HCEC 1CT (cell line): ENCODE data around the gene SMG9.

Experiments
- DNase-seq: peaks from one replicate; pipeline ENCODE4 v3.0.0-alpha.2; 2017

Gene SMG9

DNA sequence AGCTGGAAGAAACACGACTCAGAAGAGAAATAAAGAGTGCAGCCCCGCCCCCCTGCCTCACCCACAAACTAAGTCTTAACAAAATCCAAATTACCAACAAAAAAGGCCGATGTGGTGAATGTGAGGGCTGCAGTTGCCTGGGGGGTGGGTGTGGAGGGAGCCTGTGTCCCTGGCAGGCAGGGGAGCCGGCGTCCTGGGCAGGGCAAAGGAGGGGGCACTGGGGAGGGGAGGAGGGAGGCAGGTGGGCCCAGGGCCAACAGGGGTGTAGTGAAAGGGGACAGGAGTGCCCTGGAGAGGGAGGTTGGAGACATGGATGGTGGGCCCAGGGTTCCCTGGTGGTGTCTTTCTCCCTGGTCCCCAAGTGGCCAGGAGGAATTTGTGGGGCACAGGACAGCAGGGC is 34.8 kb downstream of the SMG9 start:
- DNase-seq: no peak

DNA sequence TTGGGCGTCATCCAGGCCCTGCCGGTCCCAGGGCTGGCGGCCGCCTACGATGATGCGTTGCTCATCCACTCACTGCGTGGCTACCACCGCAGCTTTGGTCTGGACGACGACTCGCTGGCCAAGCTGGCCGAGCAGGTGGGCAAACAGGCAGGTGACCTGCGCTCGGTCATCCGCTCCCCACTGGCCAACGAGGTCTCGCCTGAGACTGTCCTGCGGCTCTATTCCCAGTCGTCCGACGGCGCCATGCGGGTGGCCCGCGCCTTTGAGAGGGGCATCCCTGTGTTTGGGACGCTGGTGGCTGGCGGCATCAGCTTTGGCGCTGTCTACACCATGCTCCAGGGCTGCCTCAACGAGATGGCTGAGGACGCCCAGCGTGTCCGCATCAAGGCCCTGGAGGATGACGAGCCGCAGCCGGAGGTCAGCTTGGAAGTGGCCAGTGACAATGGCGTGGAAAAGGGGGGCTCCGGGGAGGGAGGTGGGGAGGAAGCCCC is 35.3 kb downstream of the SMG9 start:
- DNase-seq: no peak

DNA sequence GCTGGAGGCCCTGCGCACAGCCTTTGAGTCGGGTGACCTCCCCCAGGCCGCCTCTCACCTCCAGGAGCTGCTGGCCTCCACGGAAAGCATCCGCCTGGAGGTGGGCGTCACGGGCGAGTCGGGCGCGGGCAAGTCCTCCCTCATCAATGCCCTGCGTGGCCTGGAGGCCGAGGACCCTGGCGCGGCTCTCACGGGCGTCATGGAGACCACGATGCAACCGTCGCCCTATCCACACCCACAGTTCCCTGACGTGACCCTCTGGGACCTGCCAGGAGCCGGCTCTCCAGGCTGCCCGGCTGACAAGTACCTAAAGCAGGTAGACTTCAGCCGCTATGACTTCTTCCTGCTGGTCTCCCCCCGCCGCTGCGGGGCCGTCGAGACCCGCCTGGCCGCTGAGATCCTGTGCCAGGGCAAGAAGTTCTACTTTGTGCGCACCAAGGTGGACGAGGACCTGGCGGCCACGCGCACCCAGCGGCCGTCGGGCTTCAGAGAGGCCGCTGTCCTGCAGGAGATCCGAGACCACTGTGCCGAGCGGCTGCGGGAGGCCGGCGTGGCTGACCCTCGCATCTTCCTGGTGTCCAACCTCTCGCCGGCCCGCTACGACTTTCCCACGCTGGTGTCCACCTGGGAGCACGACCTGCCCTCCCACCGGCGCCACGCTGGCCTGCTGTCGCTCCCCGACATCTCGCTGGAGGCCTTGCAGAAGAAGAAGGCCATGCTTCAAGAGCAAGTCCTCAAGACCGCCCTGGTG is 36.0 kb downstream of the SMG9 start:
- no peak for DNase-seq

DNA sequence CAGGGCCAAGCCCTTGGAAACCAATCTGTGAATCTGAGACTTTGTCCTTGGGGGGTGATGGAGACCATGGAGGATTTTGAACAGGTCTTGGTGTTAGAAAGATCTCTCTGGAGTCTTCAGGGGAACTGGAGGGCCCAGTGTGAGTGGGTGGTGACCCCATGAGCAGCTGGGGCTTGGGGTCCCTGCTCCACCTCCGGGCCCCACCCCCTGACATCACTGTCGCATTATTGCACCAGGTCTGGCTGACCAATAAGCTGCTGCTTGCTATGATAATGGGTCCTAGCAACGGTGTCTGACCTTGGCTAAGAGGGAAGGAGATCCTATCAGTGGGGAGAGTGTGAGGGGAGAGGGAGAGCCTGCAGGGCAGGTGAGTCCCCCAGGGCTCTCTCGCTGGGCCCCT is 39.0 kb downstream of the SMG9 start, which contains the start of gene IRGC:
IRGC (plus strand) TSS at position 301 of the 400 bp plus-strand sequence. CDS start 2,483 bp downstream, outside the sequence.
- no peak for DNase-seq

DNA sequence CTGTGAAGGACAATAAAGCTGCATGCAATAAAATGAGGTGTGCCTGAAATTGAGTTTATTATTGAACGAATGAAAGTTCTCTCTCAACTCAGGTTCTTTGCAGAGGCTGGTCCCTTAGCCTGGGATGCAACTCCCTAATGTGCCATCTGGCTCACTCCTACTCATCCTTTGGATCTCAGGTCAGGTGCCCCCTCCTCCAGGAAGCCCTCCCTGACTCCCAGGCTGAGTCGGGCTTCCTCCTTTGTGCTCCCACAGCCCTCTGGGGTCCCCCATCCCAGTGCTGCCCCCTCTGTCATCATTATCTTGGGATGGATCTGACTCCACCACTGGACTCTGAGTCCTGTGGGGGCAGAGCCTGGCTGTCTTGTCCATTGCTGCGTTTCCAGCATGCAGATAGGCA is 41.6 kb downstream of the SMG9 start:
- no peak for DNase-seq

DNA sequence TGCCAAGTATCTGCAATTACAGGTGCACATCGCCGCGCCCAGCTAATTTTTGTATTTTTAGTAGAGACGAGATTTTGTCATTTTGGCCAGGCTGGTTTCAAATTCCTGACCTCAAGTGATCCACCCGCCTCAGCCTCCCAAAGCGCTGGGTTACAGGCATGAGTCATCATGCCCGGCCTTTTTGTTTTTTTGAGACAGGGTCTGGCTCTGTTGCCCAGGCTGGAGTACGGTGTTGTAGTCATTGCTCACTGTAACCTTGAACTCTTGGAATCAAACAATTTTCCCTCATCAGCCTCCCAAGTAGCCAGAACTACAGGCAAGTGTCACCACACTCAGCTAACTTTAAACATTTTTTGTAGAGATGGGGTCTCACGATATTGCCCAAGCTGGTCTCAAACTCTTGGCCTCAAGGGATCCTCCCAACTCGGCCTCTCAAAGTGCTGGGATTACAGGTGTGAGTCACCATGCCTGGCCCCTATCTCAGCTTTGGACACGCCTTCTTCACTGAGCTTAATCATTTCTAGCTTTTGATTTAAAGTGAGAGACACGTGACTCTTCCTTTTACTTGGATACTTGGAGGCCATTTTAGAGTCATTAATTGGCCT is 42.9 kb downstream of the SMG9 start:
- DNase-seq: peak; percentile 32

DNA sequence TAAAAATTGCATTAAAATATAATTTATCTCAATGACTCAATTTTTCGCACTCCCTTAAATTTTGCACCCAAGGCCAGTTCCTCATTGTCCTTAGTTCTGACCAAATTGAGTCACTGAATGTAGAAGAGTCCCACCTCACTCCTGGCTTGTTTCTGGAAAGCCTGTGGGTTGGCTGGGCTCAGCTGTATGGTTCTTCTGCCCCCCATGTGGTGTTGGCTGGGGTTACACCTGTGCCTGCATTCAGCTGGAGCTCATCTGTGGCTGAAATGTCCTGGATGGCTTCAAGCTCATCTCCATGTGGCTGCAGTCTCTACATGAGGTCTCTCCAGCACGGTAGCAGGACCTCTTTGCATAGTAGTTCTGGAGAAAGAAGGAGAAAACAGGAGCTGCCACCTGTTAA is 46.0 kb downstream of the SMG9 start:
- no peak for DNase-seq

DNA sequence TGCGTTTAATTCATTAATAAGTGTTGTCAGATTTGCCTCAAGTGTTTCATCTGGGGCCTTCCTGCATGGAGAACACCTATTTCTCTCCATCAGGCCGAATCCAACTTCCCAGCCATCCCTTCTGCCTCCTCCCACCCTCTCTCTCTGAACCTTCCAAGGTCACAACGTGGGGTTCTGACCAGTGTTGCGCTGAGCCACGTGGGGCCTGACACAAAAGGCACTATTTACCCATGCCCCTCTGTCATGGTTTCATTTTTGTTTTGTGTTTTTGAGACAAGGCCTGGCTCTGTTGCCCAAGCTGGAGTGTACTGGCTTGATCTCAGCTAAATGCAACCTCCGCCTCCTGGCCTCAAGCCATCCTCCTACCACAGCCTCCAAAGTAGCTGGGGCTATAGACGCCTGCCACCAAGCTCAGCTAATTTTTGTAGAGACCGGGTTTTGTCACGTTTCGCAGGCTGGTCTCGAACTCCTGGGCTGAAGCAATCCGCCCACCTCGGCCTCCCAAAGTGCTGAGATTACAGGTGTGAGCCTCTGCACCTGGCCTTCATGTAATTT is 47.5 kb downstream of the SMG9 start:
- no peak for DNase-seq

DNA sequence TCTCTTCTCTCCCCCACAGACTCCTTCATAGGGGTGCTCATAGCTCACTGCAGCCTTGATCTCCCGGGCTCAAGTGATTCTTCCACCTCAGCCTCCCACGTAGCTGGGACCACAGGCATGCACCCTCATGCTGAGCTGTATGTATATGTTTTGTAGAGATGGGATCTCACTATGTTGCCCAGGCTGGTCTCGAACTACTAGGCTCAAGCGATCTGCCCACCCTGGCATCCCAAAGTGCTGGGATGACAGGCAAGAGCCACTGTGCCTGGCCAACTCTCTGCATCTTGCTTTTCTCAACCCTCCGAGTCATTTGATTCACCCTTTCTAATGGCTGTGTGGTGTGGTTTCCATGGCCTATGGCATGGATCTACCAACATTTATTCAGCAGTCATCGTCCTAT is 49.0 kb downstream of the SMG9 start:
- no peak for DNase-seq

DNA sequence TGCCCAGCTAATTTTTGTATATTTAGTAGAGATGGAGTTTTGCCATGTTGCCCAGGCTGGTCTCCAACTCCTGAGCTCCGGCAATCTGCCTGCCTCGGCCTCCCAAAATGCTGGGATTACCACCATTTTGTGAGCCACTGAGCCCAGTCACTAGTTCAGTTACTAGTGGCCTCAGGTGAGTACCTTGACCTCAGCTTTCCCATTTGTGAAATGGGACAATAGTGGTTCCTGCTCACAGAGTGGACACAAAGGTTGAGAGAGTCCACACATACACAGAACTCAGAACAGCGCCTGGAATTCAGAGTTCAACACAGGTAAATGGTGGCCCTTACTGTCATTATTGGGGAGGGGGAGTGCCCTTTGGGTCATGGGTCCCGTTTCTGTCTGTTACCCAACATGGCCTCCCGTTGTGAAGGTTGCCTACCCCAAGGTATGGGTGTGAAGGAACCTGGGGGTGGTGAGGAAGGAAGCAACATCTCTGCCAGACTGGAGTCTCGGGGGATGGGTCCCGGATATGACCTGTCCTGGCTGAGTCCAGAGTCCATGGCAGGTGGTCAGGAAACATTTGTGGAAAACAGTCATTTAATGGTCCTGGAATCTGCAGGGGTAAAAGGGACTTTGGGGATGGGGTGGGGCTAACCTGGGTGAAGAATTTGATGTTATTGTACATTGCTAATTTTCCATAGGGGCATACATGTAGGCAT is 50.6 kb downstream of the SMG9 start:
- DNase-seq: no peak

DNA sequence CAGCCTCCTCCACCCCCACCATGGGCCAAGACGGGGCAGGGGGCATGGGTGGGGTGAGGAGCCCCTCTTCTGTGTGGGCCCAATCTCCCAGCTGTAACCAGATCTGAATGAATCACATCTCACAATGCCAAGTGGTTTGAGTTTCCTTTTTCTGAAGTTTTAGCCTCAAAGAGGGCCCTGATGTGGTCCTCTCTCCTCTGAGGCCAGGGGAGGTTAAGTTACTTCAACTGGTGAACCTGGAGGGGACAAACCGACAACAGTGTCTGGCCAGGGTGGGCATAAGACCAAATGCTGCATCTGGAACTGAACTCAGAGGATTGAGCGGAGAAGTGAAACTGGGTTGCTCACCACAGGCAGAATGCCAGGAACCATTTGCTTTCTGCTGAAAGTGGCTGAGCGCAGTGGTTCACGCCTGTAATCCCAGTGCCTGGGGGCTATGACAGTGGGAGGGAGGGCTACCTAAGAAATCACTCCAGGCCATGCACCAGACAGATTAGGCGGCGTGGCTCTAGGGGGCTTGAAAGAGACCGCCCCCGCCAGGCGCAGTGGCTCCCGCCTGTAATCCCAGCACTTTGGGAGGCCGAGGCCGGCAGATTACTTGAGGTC is 54.3 kb downstream of the SMG9 start:
- DNase-seq: peak; percentile 57

DNA sequence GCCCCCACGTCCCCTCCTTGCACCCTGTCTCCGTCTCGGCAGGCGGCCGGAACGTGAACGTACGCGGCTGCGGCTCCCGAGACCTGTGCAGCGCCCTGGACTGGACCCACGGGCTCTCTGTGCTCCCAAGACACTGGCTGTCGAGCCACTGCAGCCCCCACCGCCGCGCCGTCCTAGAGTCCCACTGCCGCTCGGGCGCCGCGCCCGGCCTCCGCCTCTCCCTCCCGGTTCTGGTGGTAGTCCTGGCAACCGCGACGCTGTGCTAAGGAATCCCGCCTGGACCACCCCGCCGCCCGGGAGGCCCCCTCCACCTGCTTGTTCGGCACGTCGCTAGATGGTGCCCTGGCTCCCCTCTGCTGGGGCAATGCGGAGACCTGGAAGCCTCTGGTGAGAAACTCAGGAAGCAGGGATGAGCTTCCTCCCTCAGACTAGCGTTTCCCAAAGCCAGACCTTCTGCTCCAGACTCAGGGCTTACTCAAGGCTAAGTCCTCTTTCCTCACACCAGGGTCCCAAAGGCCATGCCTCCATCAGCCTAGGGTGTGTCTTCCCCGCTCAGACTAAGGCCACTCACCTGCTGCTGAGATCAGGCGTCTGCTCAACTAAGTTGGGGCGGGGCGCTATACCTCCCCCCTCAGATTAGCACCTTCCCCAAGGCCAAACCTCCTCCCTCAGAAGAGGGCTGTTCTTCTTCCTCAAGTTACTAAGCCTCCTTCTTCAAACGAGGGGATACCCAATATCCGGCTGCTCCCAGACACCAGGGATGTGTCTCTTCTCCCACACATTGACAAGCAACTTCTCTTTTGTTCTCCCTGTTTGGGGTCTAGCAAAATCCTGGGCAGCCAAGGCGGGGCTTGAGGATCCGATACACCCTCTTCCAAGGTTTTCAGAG is 55.0 kb downstream of the SMG9 start:
- peak; percentile 20 for DNase-seq

DNA sequence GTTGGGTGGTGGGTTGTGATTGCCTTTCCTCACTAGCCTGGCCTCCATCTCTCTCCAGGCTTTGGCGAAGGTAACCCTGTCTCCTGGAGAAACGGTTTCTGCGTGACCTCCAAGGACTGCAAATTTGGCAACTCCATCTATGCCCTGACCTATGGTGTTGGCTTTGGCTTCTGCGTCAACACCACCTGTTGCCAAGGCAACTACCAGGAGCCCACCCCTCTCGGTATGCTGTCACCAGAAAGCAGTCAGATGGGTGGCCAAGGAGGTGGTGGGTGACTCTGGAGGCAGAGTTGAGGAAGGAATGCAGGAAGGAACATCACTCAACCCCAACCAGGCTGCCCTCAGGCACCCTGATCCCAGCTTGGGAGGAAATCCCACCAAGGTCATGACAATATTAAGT is 57.5 kb downstream of the SMG9 start:
- no peak for DNase-seq

DNA sequence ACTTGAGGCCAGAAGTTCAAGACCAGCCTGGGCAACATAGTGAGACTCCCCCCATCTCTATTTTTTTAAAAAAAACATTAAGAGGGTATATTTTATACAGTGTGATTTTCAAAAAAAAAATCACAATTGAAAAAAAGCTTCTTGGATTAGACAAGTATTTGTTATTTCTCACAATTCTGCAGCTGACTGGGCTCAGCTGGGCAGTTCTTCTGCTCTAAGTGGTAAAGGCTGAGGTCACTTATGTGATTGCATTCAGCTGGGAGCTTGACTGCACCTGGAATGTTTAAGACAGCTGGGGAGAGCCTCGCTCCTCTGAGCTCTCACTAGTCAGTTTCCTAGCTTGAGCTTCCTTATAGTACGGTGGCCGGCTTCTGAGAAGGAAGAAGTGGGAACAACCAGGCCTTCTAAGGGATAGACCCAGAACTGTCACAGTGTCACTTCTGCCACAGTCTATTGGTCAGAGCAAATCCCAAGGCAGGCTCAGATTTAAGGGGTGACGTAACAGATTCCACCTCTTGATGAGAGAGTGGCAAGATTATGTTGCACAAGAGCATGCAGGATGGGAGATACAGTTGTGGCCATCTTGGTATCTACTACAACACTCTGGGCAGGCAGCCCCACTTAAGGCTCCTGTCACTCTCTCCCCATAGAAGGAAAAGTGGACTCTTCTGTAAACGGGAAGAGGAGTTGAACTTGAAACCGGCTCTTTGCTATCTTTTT is 58.6 kb downstream of the SMG9 start:
- no peak for DNase-seq

DNA sequence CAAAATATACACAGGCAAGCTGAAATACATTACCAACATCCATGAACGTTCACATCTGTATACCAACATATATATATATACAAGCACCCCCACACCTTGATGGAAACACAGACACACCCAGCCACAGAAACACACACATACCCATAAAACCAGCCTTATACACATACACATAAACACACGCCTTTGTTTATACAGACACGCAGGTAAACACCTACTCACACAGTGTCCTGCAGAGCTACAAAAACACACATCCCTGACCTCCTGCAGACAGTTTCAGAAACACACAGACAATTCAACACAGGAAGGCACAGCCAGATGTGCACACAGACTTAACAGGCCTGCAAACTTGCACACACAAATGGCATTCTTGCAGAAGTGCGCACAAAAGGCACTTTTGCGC is 60.2 kb downstream of the SMG9 start:
- DNase-seq: no peak

DNA sequence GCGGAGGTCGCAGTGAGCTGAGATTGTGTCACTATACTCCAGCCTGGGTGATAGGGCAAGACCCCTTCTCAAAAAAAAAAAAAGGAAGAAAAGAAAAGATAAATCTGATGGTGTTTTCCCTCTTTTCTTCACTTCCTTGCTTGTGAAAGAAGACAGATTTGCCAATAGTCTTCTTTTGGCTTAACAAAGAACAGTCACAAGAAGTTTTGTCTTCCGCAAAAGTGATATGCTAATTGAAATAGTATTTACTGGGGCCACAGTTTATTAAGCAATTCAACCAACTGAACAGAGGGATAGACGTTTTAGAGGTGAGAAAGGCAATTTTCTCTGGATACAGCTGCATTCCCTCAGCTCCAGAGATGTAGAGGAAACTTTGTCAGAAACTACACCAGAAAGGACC is 61.9 kb downstream of the SMG9 start:
- no peak for DNase-seq

DNA sequence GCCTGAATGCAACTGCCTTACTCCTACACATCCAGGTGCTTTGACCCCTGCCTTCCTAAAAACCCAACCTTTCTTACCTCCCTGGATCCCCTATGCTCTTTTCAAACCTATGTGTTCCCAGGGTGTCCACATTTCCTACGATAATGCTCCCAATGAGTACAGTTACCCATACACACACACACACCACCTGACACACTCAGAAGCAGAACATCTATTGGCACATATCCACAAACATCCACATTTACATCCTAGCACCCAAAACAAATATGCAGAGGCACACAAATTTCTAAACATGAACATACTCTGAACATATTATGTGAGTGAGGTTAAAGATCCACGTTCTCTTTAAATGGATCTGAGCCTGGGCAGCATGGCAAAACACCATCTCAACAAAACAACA is 62.4 kb downstream of the SMG9 start:
- no peak for DNase-seq

DNA sequence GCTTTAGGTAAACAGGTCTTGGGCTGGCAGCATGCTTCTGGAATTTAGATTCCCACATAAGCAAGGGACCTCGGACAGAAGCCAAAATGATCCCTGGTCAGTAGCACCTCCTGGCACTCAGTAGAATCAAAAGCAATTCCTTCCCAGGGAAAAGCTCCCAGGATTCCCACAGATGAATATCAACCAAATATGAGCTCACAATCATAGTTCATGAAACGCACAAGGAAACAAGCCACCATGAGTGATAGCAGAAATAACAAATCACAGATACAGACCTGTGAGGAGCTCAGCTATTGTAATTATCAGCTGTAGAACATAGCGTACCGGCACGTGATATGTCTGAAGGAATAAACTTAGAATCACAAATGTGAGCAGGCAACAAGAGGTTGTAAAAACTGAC is 63.0 kb downstream of the SMG9 start:
- DNase-seq: no peak

DNA sequence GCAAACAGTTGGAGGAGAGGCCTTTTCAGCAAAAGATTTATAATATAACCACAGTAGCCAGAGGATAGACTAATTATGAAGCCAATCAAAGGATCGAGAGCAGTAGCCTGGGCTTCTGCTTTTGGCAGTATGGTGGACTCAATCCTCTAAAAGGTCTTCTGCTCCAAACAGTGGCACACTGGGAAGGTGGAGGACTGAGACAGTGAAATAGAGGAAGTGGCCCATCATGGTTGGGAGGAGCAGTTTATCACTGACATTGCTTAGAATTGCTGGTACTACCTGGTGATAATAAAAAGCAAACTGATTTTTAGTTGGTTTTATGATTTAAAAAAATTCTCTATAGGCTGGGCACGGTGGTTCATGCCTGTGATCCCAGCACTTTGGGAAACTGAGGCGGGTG is 63.9 kb downstream of the SMG9 start:
- DNase-seq: no peak

DNA sequence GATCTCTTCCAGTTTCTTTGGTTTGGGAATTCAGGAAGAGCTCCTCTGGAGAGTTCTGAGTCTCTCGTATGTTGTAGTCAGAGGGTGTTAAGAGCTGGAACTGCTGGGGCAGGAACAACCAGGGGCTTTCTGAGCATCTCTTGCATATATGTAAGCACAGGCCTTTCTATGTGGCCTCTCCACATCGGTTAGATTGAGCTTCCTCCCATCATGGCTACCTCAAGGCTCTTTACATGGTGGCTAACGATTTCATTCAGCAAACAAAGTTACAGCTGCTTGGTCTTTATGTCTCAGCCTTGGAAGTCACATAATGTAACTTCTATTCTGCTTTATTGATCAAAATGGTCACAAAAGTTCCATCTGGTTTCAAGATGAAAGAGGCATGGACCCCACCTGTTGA is 64.3 kb downstream of the SMG9 start:
- no peak for DNase-seq

DNA sequence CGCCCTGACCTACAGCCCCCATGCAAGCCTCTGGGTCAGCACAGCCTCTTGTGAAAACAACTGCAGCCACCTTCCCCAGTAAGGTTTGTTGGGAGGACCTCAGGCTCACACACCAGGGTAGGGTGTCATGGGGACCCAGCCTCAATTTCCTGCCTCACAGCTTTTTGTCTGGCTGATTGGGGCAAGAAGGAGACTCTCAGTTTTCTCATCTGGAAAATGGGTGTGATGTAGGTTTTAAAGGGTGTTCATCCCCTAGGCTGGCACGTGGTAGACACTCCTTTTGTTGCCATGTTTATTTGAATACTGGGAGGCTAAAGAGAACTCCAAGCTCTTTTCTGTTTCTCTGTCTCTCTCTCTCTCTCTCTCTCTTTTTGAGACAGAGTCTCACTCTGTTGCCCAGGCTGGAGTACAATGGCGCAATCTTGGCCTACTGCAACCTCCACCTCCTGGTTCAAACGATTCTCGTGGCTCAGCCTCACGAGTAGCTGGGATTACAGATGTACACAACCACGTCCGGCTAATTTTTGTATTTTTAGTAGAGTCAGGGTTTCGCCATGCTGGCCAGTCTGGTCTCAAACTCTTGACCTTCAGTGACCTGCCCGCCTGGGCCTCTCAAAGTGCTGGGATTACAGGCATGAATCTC is 66.6 kb downstream of the SMG9 start:
- DNase-seq: no peak
